Ascending aorta (tissue), 2 donors: Measurements from ENCODE around the gene RPS6KC1. TPM values are rescaled to one million over a fixed set of nuclear protein-coding genes. Genes with fewer than 3 reads are reported as not detected.
"Not testable (repeated sequence)": the region's sequence is repeated elsewhere in the genome, so short reads cannot be mapped to it uniquely, and the experiment has no call there.

Experiments used
- DNase-seq, 2 donors: peaks; one replicate each; pipeline ENCODE4 v3.0.0-alpha.2; 2019; ENCODE audit warnings: low spot score in 2 of 2
- H3K27ac ChIP-seq, 2 donors: fragments of 200-600 bp; sonication (generic); one replicate each; pipeline ENCODE4 v1.5.1; 2016 to 2017; ENCODE audit warnings: mild to moderate bottlenecking in 1 of 2
- H3K27me3 ChIP-seq: fragments of 200-600 bp; sonication (generic); one replicate; pipeline ENCODE4 v1.5.1; 2017
- H3K36me3 ChIP-seq, 2 donors: fragments of 200-600 bp; sonication (generic); one replicate each; pipeline ENCODE4 v1.5.1; 2016
- H3K4me1 ChIP-seq, 2 donors: fragments of 200-600 bp; sonication (generic); one replicate each; pipeline ENCODE4 v1.5.1; 2016 to 2017; ENCODE audit warnings: mild to moderate bottlenecking in 1 of 2
- H3K4me3 ChIP-seq, 2 donors: fragments of 200-600 bp; sonication (generic); one replicate each; pipeline ENCODE4 v1.5.1; 2016 to 2017; ENCODE audit warnings: mild to moderate bottlenecking in 1 of 2
- H3K9me3 ChIP-seq, 2 donors: fragments of 200-600 bp; sonication (generic); one replicate each; pipeline ENCODE4 v1.5.1; 2016
- intact Hi-C: fragments of 100-400 bp; cut with DNase I; formaldehyde crosslinking; loops from one replicate; pipeline ENCODE4 v1.15.1; 2023
- total RNA-seq: library from RNA; depleted of rRNA; stranded (reverse); fragments of >200 nt; gene quantifications from one replicate; pipeline ENCODE4 v1.1.0, GENCODE V29; 2016
- TF ChIP-seq, protein P1 (sequence below), 3 experiments: fragments of 200-600 bp in 2 of 3; fragments of 450-650 bp in 1 of 3; sonication (generic) in 2 of 3; IDR thresholded peaks; one replicate each; pipeline ENCODE4 v1.5.1; 2016 to 2019; ENCODE audit warnings: antibody characterized with exemption in 3 of 3, mild to moderate bottlenecking in 1 of 3, moderate library complexity in 1 of 3

The RPS6KC1 gene
- total RNA-seq, 1 donor from 2014 or later = 21.0 TPM

DNA sequence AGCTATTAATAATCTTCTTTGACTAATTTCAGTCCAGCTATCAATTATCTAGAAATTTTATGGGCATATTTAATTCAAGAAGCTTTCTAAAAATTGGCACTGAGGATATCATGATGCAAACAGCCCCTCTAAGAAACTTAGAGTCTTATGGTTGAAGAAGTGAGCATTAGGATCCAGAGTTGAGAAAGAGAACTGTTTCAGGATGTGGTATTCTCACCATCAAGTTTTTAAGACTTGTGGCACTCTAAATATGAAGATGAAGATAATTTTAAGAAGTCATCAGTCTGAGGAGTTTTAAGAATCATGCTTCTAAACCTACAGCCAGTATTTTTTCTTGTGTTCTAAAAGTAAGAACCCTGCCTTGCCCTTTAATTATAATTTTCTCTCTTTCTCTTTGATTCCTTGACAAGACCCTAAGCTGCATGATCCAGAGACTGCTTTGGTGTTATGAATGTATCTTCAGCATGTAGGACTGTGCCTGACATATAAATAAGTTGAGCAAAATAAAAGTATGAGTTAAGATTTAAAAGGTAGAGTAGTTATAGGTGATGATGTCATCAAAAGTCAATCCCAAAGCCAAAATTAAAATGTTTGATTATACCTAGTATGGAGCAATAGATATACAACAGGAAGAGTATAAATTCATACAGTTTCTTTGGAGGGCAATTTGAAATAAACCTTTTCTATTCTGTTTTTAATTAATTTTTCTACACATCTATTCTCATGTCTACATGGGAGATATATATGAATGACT is 39.1 kb downstream of the RPS6KC1 start:
- TF ChIP-seq, protein P1, sequence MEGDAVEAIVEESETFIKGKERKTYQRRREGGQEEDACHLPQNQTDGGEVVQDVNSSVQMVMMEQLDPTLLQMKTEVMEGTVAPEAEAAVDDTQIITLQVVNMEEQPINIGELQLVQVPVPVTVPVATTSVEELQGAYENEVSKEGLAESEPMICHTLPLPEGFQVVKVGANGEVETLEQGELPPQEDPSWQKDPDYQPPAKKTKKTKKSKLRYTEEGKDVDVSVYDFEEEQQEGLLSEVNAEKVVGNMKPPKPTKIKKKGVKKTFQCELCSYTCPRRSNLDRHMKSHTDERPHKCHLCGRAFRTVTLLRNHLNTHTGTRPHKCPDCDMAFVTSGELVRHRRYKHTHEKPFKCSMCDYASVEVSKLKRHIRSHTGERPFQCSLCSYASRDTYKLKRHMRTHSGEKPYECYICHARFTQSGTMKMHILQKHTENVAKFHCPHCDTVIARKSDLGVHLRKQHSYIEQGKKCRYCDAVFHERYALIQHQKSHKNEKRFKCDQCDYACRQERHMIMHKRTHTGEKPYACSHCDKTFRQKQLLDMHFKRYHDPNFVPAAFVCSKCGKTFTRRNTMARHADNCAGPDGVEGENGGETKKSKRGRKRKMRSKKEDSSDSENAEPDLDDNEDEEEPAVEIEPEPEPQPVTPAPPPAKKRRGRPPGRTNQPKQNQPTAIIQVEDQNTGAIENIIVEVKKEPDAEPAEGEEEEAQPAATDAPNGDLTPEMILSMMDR (IDR thresholded peaks at IDR 0.05) = no peak
- Histone ChIP-seq H3K36me3 (peaks cover 0 to 30% of the 10 kb centered on the region in 2 donors), H3K27ac (no peak overlapping the region), H3K9me3 (no peaks in the 10 kb centered on the region), H3K4me1 (no peaks in the 10 kb centered on the region), H3K4me3 (no peak overlapping the region), H3K27me3 (no peaks in the 10 kb centered on the region)
- DNase-seq = no peak
- intact Hi-C loops = no loop called here

DNA sequence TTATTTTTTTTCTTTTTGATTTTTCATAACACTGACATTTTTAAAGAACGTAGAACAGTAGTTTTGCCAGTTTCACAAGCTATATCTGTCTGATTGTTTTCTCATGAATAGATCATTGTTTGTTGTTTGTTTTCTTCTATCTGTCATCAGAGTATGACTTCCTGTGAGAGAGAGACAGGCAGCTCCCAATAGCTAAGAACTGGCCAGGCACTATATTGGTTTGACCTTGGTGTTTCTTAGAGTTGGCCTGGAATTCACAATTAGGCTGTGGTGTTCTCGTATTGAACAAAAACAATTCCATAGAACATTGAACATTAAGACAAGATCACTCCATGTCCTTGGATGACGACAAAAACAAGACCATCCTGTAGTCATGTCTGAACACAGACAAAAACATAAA is 43.4 kb downstream of the RPS6KC1 start:
- TF ChIP-seq, protein P1 (IDR thresholded peaks at IDR 0.05) = no peak
- Histone ChIP-seq H3K4me1 (no peaks in the 10 kb centered on the region), H3K9me3 (no peaks in the 10 kb centered on the region), H3K27me3 (no peaks in the 10 kb centered on the region), H3K36me3 (peaks cover 0 to 24% of the 10 kb centered on the region in 2 donors), H3K27ac (no peak overlapping the region), H3K4me3 (no peak overlapping the region)
- DNase-seq = no peak
- intact Hi-C loops = no loop called here

DNA sequence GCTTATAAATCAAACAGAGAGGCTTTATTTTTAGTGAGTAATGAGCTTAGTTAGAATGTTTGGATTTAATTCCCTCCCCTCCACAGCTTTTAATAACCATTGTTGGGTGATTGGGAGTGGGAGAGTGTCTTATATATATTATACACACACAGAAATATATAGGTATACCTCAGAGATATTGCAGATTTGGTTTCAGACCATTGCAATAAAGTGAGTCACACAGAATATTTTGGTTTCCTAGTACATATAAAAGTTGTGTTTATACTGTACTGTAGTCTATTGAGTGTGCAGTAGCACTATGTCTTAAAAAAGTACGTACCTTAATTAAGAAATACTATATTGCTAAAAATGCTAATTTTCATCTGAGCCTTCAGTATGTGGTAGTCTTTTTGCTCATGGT is 44.4 kb downstream of the RPS6KC1 start:
- peaks cover 0 to 24% of the 10 kb centered on the region in 2 donors for H3K36me3 ChIP-seq
- H3K4me1 ChIP-seq = no peaks in the 10 kb centered on the region
- TF ChIP-seq, protein P1 (IDR thresholded peaks at IDR 0.05) = no peak
- no peaks in the 10 kb centered on the region for H3K27me3 ChIP-seq
- no peak overlapping the region for H3K4me3 ChIP-seq
- intact Hi-C loops = no loop called here
- H3K9me3 ChIP-seq = no peaks in the 10 kb centered on the region
- DNase-seq = no peak
- no peak overlapping the region for H3K27ac ChIP-seq

GRCh38 chr1:213099682-213100399 is 48.8 kb downstream of the RPS6KC1 start:
- TF ChIP-seq, protein P1 (IDR thresholded peaks at IDR 0.05) = no peak
- H3K9me3 ChIP-seq = no peaks in the 10 kb centered on the region
- H3K4me1 ChIP-seq = no peaks in the 10 kb centered on the region
- H3K36me3 ChIP-seq = peaks cover 0 to 22% of the 10 kb centered on the region in 2 donors
- no peak overlapping the region for H3K27ac ChIP-seq
- no peaks in the 10 kb centered on the region for H3K27me3 ChIP-seq
- intact Hi-C loops = no loop called here
- DNase-seq = no peak
- no peak overlapping the region for H3K4me3 ChIP-seq

- H3K27ac ChIP-seq, intact Hi-C loops, H3K4me1 ChIP-seq: not testable (repeated sequence)
Measured at GRCh38 chr1:213100565-213100964, 49.5 kb downstream of the RPS6KC1 start.

More at GRCh38 chr1:213100565-213100964, 49.5 kb downstream of the RPS6KC1 start:
- H3K27me3 ChIP-seq, H3K9me3 ChIP-seq, H3K4me3 ChIP-seq, DNase-seq: not testable (repeated sequence)
- H3K36me3 ChIP-seq = peaks cover 0 to 20% of the 10 kb centered on the region in 2 donors
